Chondrocyte (in vitro differentiated cells): ENCODE results near the gene CAMKK1. TPM values are rescaled to one million over a fixed set of nuclear protein-coding genes. Genes with fewer than 3 reads are reported as not detected.
A peak's percentile ranks its signal among the peaks of the same experiment; 100 is the strongest.

Experiments used
- DNase-seq: peaks from one replicate; pipeline ENCODE4 v3.0.0; 2021; ENCODE audit warnings: mixed read lengths, low spot score
- H3K27ac Mint-ChIP-seq: one replicate; pipeline ENCODE4 v1.8.0; 2021; ENCODE audit warnings: mild to moderate bottlenecking, moderate library complexity, mixed read lengths; ENCODE audit not compliant: unreplicated experiment
- H3K27me3 Mint-ChIP-seq: 2 replicates; pipeline ENCODE4 v1.8.0; 2021; ENCODE audit warnings: low read depth, mixed read lengths
- H3K36me3 Mint-ChIP-seq: 2 replicates; pipeline ENCODE4 v1.8.0; 2021; ENCODE audit warnings: low read depth, mixed read lengths
- H3K4me1 Mint-ChIP-seq: 2 replicates; pipeline ENCODE4 v1.8.0; 2021; ENCODE audit warnings: low read depth, mild to moderate bottlenecking, mixed read lengths
- H3K4me3 Mint-ChIP-seq: one replicate; pipeline ENCODE4 v1.8.0; 2021; ENCODE audit warnings: mild to moderate bottlenecking, moderate library complexity, mixed read lengths; ENCODE audit not compliant: unreplicated experiment
- H3K9me3 Mint-ChIP-seq: 2 replicates; pipeline ENCODE4 v1.8.0; 2021; ENCODE audit warnings: low read depth, mixed read lengths
- CTCF ChIP-seq: fragments of 200-600 bp; sonication (generic); IDR thresholded peaks from 2 replicates; pipeline ENCODE4 v1.5.0; 2021; ENCODE audit warnings: antibody characterized with exemption, mild to moderate bottlenecking, moderate library complexity
- total RNA-seq: library from RNA; stranded (reverse); gene quantifications from 3 replicates; pipeline ENCODE4 v1.2.1, GENCODE V29; 2021

Gene CAMKK1
- total RNA-seq, 1 donor from 2014 or later, result 5.1 TPM

- H3K4me3 Mint-ChIP-seq, result no peak overlapping the region
- peak overlapping the region; percentile 45 for H3K27ac Mint-ChIP-seq
Observed at GRCh38 chr17:3887394-3887793, 5.5 kb downstream of the CAMKK1 start.

GRCh38 chr17:3886776-3887175 is 6.1 kb downstream of the CAMKK1 start:
- Mint-ChIP-seq H3K9me3 (no peaks in the 10 kb centered on the region), H3K27ac (no peak overlapping the region), H3K4me1 (peaks cover 60% of the 10 kb centered on the region), H3K27me3 (no peaks in the 10 kb centered on the region), H3K4me3 (no peak overlapping the region), H3K36me3 (no peaks in the 10 kb centered on the region)
- DNase-seq, result no peak
- TF ChIP-seq CTCF, result no peak

More at GRCh38 chr17:3887394-3887793, 5.5 kb downstream of the CAMKK1 start:
- Mint-ChIP-seq H3K9me3 (no peaks in the 10 kb centered on the region), H3K4me1 (peaks cover 64% of the 10 kb centered on the region), H3K36me3 (no peaks in the 10 kb centered on the region), H3K27me3 (no peaks in the 10 kb centered on the region)
- DNase-seq, result no peak
- TF ChIP-seq CTCF, result no peak

GRCh38 chr17:3885970-3886369 is 6.9 kb downstream of the CAMKK1 start:
- H3K36me3 Mint-ChIP-seq, result no peaks in the 10 kb centered on the region

GRCh38 chr17:3885271-3885670 is 7.6 kb downstream of the CAMKK1 start:
- no peaks in the 10 kb centered on the region for H3K36me3 Mint-ChIP-seq
- H3K9me3 Mint-ChIP-seq, result no peaks in the 10 kb centered on the region
- peaks cover 45% of the 10 kb centered on the region for H3K4me1 Mint-ChIP-seq
- H3K27ac Mint-ChIP-seq, result peak overlapping the region; percentile 57
- no peak for TF ChIP-seq CTCF
- DNase-seq, result no peak
- H3K4me3 Mint-ChIP-seq, result no peak overlapping the region
- H3K27me3 Mint-ChIP-seq, result no peaks in the 10 kb centered on the region

More at GRCh38 chr17:3885970-3886369, 6.9 kb downstream of the CAMKK1 start:
- Mint-ChIP-seq H3K27me3 (no peaks in the 10 kb centered on the region), H3K27ac (peak overlapping the region; percentile 70), H3K4me3 (no peak overlapping the region), H3K9me3 (no peaks in the 10 kb centered on the region), H3K4me1 (peaks cover 52% of the 10 kb centered on the region)
- TF ChIP-seq CTCF, result no peak
- no peak for DNase-seq

GRCh38 chr17:3884188-3884587 is 8.7 kb downstream of the CAMKK1 start:
- no peaks in the 10 kb centered on the region for H3K9me3 Mint-ChIP-seq
- TF ChIP-seq CTCF, result no peak
- H3K27me3 Mint-ChIP-seq, result no peaks in the 10 kb centered on the region
- DNase-seq, result no peak
- H3K4me3 Mint-ChIP-seq, result no peak overlapping the region
- peaks cover 43% of the 10 kb centered on the region for H3K4me1 Mint-ChIP-seq
- no peak overlapping the region for H3K27ac Mint-ChIP-seq
- no peaks in the 10 kb centered on the region for H3K36me3 Mint-ChIP-seq
